NOMO-1 treated with DMSO at 0.1 percent for 48 hours (cell line): ENCODE data around the gene LYPLA2.
A peak's percentile ranks its signal among the peaks of the same experiment; 100 is the strongest.
"Not testable (repeated sequence)": the region's sequence is repeated elsewhere in the genome, so short reads cannot be mapped to it uniquely, and the experiment has no call there.

ENCODE experiments used
- DNase-seq: peaks from one replicate; lab custom pipeline; 2025; ENCODE audit not compliant: unreplicated experiment; lab: John Stamatoyannopoulos, UW

LYPLA2 gene

DNA sequence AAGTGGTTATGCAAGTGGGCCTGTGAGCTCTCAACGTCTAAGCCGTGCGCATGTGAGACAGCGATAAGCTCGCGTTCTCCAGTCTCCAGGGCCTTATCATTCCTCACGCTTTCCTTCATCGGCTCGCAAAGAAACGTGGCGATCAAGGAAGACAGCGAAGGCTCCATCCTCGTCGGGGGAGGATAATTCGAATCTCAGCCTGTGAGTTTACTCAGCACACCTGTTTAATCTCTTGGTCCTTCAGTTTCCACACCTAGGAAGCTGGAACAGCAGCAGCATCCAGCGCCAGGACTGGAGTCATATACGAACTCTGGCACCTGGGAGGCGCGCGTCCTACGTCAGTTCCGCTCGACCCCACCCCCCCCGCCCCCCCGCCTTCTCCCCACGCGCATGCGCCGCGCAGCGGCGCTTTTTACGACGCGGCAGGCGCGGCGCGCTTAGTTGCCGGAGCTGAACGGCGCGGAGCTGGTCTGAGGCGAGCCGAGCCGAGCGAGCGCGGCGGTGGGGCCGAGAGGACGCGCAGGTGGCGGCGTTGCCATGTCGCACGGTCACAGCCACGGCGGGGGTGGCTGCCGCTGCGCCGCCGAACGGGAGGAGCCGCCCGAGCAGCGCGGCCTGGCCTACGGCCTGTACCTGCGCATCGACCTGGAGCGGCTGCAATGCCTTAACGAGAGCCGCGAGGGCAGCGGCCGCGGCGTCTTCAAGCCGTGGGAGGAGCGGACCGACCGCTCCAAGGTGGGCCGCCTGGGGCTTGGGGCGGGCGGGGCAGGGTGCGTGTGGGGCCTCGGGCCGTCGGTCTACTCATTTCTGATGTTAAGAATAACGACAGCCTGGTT is 12.7 kb upstream of the LYPLA2 start, which contains the start of gene PITHD1:
PITHD1 (plus strand) TSS at position 440 of the 836 bp plus-strand sequence; CDS start at position 538, 98 bp downstream.
- peak; percentile 82 for DNase-seq

DNA sequence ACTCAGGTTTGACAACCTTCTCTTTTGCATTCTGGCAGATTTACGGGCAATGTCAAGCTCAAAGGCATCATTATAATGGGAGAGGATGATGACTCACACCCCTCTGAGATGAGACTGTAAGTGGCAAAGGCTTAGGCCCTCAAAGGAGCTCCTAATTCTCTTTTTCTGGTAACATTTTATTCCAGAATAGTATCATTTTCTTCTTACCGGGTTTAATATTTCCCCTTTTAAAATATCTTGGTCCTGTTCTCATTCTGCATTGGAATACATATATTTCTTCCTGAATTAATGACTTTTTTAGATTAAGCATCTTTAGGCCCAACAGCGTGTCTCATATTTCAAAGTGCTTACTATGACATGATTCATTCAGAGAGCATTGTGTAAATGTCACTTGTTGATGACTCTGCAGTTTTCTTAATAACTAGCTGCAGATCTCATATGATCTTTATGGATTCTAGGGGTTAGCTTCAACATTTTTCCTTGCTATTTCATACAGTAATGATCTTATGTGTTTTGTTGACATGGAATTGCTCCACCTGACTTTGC is 11.0 kb upstream of the LYPLA2 start:
- no peak for DNase-seq

- not testable (repeated sequence) for DNase-seq
Measured at GRCh38 chr1:23783141-23783540, 7.8 kb upstream of the LYPLA2 start.

DNA sequence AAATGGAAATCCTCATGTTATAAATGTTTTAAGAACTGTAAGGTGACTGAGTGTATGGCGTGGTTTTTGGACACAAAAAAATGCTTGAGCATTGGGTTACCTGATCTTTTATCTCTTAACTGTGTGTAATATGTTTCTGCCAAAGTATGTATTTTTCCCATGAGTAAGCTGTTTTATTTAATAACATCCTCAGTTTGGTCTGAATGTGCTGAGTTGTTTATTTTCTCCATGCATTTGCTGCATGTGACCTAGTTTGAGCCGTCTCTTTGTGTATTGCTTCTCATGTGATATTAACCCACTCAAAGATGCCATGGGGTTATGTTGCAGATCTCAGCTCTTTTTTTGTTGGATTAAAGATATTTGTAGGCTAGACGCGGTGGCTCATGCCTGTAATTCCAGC is 6.1 kb upstream of the LYPLA2 start:
- DNase-seq = no peak

DNA sequence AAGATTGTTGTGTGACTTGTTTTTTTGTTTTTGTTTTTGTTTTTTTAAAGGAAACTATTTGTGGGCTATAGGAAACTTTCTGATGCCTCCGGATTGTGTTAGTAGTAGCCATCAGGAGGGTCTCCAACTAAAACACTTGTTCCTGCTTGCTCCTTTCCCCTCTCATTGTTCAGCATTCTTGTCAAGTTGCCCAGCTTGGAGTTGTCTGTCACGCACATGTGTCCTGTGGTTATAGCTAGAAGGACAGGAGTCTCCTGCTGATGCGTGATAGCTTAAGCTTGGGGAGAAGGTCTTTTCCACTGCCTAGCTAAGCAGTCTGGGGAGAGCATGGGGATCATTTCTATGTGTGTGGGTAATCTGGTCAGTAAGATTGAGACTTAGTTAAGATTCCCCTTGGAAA is 3.2 kb upstream of the LYPLA2 start:
- DNase-seq = no peak

GRCh38 chr1:23788695-23789094 is 2.2 kb upstream of the LYPLA2 start:
- DNase-seq = no peak

GRCh38 chr1:23791516-23792047 is 637 bp downstream of the LYPLA2 start:
- no peak for DNase-seq

DNA sequence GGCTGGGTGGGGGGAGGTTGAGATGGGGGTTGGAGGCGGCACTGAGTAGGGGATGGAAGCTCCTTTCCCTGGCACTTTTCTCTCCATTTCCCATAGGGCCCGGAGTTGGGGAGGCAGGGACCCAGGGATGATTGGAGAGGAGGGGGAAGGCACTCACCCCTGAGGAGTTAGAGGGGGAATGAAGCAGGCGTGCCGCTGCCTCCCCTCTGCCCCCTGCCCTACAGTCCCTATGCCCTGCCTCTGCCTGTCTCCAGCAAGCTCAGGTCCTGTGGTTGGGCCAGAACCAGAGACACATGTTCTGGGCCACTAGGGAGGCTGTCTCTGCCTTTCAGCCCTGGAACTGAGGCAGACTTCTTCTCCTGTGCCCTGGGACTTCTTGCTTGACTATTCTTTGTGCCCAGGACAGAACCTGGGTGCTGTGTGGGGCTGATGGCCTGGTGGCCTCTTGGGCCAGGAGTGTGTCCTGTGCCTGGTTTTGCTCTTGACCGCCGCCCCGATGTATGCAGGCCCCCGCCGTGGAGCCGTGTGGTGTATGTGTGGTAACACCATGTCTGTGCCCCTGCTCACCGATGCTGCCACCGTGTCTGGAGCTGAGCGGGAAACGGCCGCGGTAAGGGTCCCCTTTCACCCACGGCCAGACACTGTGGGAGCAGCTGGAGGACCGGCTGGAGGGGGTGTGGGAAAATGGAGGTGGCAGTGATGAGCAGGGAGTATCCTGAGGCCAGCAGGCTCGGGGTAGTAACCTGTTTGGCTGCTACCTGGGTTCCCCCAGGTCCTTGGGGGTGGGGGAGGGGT is 1.4 kb downstream of the LYPLA2 start:
- no peak for DNase-seq

- DNase-seq = peak; percentile 43
Measured at GRCh38 chr1:23793018-23793781, 2.3 kb downstream of the LYPLA2 start.

DNA sequence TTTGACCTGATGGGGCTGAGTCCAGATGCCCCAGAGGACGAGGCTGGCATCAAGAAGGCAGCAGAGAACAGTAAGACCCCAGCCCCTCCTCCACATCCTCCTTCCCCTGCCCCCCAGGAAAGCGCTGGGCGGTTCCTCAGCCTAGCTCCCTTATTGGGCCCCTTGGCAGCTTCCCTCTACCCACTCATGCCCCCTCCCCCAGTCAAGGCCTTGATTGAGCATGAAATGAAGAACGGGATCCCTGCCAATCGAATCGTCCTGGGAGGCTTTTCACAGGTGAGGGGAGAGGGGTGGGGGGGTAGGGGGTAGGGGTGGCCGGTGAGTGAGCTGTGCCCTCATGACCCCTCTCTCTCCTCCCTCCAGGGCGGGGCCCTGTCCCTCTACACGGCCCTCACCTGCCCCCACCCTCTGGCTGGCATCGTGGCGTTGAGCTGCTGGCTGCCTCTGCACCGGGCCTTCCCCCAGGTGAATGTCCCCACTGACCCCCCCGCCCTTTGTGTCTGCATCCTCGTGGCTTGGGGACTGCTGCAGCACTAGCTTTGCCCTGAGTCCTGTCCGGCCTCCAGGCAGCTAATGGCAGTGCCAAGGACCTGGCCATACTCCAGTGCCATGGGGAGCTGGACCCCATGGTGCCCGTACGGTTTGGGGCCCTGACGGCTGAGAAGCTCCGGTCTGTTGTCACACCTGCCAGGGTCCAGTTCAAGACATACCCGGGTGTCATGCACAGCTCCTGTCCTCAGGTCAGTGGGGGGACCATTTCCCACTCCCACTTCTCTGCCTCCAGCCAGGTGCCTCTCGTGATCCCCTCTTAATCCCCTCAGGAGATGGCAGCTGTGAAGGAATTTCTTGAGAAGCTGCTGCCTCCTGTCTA is 3.2 kb downstream of the LYPLA2 start:
- DNase-seq = no peak

GRCh38 chr1:23794732-23795182 is 3.8 kb downstream of the LYPLA2 start:
- DNase-seq = not testable (repeated sequence)

GRCh38 chr1:23795676-23796465 is 4.9 kb downstream of the LYPLA2 start:
- DNase-seq = no peak

DNA sequence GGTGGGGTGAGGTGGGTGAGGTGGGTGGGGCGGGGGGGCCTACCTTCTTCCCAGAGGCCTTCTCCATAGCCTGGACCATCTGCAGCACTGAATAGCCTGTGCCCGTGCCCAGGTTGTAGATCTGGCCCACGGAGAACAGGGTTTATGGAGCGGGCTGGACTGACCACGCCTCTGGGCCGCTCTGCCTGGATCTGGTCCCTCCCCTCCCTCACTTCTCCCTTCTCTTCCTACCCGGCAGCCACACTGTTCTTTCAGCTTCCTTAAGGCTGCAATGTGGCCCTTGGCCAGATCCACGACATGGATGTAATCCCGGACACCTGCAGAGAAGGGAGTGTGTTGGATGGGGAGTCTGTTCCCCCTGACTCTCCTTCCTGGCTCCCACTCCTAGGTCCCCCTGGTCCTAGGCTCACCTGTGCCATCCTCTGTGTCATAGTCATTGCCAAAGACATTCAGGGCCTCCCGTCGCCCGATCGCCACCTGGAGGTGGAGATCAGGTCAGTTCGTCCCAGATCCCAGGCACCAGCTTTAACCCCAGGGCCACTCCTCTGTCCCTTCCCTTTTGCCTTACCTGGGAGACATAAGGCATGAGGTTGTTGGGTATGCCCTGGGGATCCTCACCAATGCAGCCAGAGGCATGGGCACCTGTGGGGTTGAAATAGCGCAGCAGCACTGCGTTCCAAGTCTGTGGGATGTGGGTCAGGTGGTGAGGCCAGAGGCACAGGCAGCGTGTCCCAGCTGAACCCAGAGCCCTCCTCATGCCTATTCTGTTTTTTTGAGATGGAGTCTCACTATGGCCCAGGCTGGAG is 5.7 kb downstream of the LYPLA2 start:
- no peak for DNase-seq

- no peak for DNase-seq
Measured at GRCh38 chr1:23797478-23798448, 6.8 kb downstream of the LYPLA2 start.

DNA sequence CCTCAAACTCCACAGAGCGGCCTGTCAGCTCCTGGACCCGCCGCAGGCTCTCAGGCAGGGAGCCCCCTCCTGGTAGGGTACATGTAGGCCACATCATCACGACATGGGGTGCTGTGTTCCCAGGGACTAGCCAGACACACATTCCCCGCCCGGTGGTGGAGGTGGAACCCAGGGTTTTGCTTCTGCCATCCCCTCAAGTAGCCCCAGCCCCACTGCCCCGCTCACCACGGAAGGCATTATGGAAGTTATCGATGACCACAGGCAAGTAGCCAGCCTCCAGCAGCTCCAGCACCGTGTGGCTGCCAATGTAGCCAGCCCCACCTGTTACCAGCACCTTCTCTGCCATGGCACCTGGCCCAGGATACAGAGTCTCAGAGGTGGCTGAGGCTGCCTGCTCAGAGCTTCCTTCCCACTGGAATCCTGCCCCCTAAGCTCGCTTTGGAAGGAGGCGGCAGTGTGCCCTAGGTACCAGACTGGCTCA is 7.8 kb downstream of the LYPLA2 start:
- DNase-seq = no peak

- DNase-seq = no peak
Measured at GRCh38 chr1:23799255-23799569, 8.3 kb downstream of the LYPLA2 start.
